Measurements from ENCODE around the gene TRMT6. TPM values are rescaled to one million over a fixed set of nuclear protein-coding genes. Genes with fewer than 3 reads are reported as not detected.

TRMT6 gene
- polyA plus RNA-seq, 1 of the 3 experiments (the other 2 are of a cell fraction): 16.1 TPM

- ChIA-PET POLR2A (interaction anchor here (1.3 kb wide), 1 partner anchor 30 kb away, joined by 5 read pairs; the partner anchor contains the start of genes MCM8 and TRMT6), CTCF (interaction anchor here (0.8 to 1.6 kb wide), 3 partner anchors 9 to 452 kb away, joined by 3 to 4 read pairs (median 3); no protein-coding TSS in a partner anchor)
- H3K27ac ChIP-seq (ENCODE audit: low read depth in 2 of 2, low read length in 1 of 2): no peak overlapping the region
- no peak overlapping the region for H3K9ac ChIP-seq
- no peaks in the 10 kb centered on the region for H3K9me2 ChIP-seq
- no peak for TF ChIP-seq MXI1 (IDR thresholded peaks at IDR 0.05; ENCODE audit: low read depth, low read length)
- TF ChIP-seq POLR2AphosphoS5 (IDR thresholded peaks at IDR 0.05; ENCODE audit: low read depth, low read length): no peak
- TF ChIP-seq SMC3 (IDR thresholded peaks at IDR 0.05; ENCODE audit: low read depth, low read length): no peak
- TF ChIP-seq MAX (IDR thresholded peaks at IDR 0.05; ENCODE audit: low read depth): no peak
- H3K4me3 ChIP-seq (ENCODE audit: low read depth in 2 of 2, low read length in 1 of 2): no peak overlapping the region
- H3F3A ChIP-seq (replicated peaks; ENCODE audit: insufficient read depth): no peaks in the 10 kb centered on the region
- no peaks in the 10 kb centered on the region for H3K27me3 ChIP-seq (ENCODE audit: insufficient read depth)
- H3K4me1 ChIP-seq (ENCODE audit: control insufficient read depth in 1 of 2, insufficient read depth in 2 of 2, low read depth in 1 of 2, low read length in 1 of 2): no peaks in the 10 kb centered on the region
- H3K9me3 ChIP-seq: no peaks in the 10 kb centered on the region
- H3K36me3 ChIP-seq (replicated peaks in 1 of 2; ENCODE audit: control insufficient read depth in 1 of 2, insufficient read depth in 2 of 2, low read length in 1 of 2): peaks cover 26 to 50% of the 10 kb centered on the region in 2 experiments
- H2AFZ ChIP-seq (ENCODE audit: low read depth): no peak overlapping the region
- no peaks in the 10 kb centered on the region for H4K20me1 ChIP-seq (ENCODE audit: insufficient read depth)
- no peak overlapping the region for H3K4me2 ChIP-seq
- WGBS (ENCODE audit: low lambda C conversion rate): 87% methylated on average over 5 of the region's 5 CpGs
- no peaks in the 10 kb centered on the region for H3K79me2 ChIP-seq (ENCODE audit: insufficient read depth)
- DNase-seq: no peak
These were observed 30.6 kb upstream of the TRMT6 start for GRCh38 chr20:5980720-5981538.

GRCh38 chr20:5979801-5980200 is 29.5 kb upstream of the TRMT6 start:
- H3K4me3 ChIP-seq (ENCODE audit: low read depth in 2 of 2, low read length in 1 of 2): no peak overlapping the region
- POLR2A ChIA-PET: no interaction called here
- CTCF ChIA-PET: interaction anchor here (1.2 kb wide), 1 partner anchor 451 kb away, joined by 3 read pairs; no protein-coding TSS in a partner anchor
- no peaks in the 10 kb centered on the region for H4K20me1 ChIP-seq (ENCODE audit: insufficient read depth)
- DNase-seq: no peak
- no peak overlapping the region for H3K9ac ChIP-seq
- WGBS (ENCODE audit: low lambda C conversion rate): 91% methylated on average over 4 of the region's 4 CpGs
- H3K9me2 ChIP-seq: no peaks in the 10 kb centered on the region
- H3K27me3 ChIP-seq (ENCODE audit: insufficient read depth): no peaks in the 10 kb centered on the region
- H3K36me3 ChIP-seq (replicated peaks in 1 of 2; ENCODE audit: control insufficient read depth in 1 of 2, insufficient read depth in 2 of 2, low read length in 1 of 2): peaks cover 26 to 48% of the 10 kb centered on the region in 2 experiments
- TF ChIP-seq NFIC (IDR thresholded peaks at IDR 0.05; ENCODE audit: borderline replicate concordance): no peak
- TF ChIP-seq, protein P1, sequence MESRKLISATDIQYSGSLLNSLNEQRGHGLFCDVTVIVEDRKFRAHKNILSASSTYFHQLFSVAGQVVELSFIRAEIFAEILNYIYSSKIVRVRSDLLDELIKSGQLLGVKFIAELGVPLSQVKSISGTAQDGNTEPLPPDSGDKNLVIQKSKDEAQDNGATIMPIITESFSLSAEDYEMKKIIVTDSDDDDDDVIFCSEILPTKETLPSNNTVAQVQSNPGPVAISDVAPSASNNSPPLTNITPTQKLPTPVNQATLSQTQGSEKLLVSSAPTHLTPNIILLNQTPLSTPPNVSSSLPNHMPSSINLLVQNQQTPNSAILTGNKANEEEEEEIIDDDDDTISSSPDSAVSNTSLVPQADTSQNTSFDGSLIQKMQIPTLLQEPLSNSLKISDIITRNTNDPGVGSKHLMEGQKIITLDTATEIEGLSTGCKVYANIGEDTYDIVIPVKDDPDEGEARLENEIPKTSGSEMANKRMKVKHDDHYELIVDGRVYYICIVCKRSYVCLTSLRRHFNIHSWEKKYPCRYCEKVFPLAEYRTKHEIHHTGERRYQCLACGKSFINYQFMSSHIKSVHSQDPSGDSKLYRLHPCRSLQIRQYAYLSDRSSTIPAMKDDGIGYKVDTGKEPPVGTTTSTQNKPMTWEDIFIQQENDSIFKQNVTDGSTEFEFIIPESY (IDR thresholded peaks at IDR 0.05; ENCODE audit: borderline replicate concordance, low read depth): no peak
- TF ChIP-seq NRF1 (IDR thresholded peaks at IDR 0.05; ENCODE audit: low read depth, low read length): no peak
- no peak for TF ChIP-seq GABPA (IDR thresholded peaks at IDR 0.05; ENCODE audit: low read depth)
- no peak for TF ChIP-seq MEF2A (IDR thresholded peaks at IDR 0.05; ENCODE audit: borderline replicate concordance, low read depth)
- no peak for TF ChIP-seq RXRA (IDR thresholded peaks at IDR 0.05; ENCODE audit: borderline replicate concordance, low read depth)
- no peak for TF ChIP-seq IRF3 (IDR thresholded peaks at IDR 0.05; ENCODE audit: low read depth, low read length)
- TF ChIP-seq MAX (IDR thresholded peaks at IDR 0.05; ENCODE audit: low read depth): no peak
- TF ChIP-seq ELF1 (IDR thresholded peaks at IDR 0.05): no peak
- no peak for TF ChIP-seq TAF1 (IDR thresholded peaks at IDR 0.05; ENCODE audit: borderline replicate concordance, low read depth, low read length)
- TF ChIP-seq TCF12 (IDR thresholded peaks at IDR 0.05): no peak
- no peak for TF ChIP-seq USF2 (IDR thresholded peaks at IDR 0.05; ENCODE audit: borderline replicate concordance, low read depth, low read length)
- TF ChIP-seq RCOR1 (IDR thresholded peaks at IDR 0.05; ENCODE audit: low read length): no peak
- no peak overlapping the region for H2AFZ ChIP-seq (ENCODE audit: low read depth)
- H3K79me2 ChIP-seq (ENCODE audit: insufficient read depth): no peaks in the 10 kb centered on the region
- no peaks in the 10 kb centered on the region for H3K9me3 ChIP-seq
- H3F3A ChIP-seq (replicated peaks; ENCODE audit: insufficient read depth): no peaks in the 10 kb centered on the region
- H3K27ac ChIP-seq (ENCODE audit: low read depth in 2 of 2, low read length in 1 of 2): no peak overlapping the region
- no peaks in the 10 kb centered on the region for H3K4me1 ChIP-seq (ENCODE audit: control insufficient read depth in 1 of 2, insufficient read depth in 2 of 2, low read depth in 1 of 2, low read length in 1 of 2)
- H3K4me2 ChIP-seq: no peak overlapping the region
